GM19043 (cell line): ENCODE data around the gene APOH.
"Not testable (repeated sequence)": the region's sequence is repeated elsewhere in the genome, so short reads cannot be mapped to it uniquely, and the experiment has no call there.

ENCODE experiments used
- ATAC-seq: cut with Tn5 transposase; IDR thresholded peaks from one replicate; pipeline ENCODE4 v1.9.1; 2021; ENCODE audit warnings: low read depth; ENCODE audit not compliant: unreplicated experiment

The APOH gene, protein sequence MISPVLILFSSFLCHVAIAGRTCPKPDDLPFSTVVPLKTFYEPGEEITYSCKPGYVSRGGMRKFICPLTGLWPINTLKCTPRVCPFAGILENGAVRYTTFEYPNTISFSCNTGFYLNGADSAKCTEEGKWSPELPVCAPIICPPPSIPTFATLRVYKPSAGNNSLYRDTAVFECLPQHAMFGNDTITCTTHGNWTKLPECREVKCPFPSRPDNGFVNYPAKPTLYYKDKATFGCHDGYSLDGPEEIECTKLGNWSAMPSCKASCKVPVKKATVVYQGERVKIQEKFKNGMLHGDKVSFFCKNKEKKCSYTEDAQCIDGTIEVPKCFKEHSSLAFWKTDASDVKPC

DNA sequence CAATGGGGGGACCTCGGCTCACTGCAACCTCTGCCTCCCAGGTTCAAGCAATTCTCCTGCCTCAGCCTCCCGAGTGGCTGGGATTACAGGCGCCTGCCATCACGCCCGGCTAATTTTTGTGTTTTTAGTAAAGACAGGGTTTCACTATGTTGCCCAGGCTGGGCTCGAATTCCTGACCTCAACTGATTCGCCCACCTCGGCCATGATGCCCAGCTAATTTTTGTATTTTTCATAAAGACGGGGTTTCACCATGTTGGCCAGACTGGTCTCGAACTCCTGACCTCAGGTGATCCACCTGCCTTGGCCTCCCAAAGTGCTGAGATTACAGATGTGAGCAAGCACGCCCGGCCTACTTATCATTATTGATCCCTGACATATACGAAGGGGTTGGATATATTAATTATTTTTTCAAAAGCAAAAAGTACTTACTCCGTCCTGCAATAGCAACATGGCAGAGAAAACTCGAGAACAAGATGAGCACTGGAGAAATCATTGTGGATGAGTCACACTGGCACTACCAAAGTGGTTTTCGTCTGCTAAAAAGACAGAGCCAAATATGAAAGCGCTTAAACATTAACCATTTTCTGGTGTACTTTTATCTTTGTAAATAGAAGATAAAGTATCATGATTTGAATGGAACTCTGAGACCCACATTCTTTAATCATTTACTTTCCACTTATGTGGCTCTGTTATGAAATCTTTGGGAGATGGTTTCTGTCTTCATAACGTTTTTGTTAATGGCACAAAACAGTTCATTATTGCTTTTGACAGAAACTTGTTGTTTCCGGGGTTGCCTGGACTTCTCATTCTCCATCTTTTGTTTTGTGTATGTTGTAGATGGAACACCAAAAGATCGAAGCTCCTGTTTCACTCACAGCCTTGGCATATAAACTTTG, at the start of gene APOH:
Gene APOH (minus strand): TSS at position 529 of the 896 bp plus-strand sequence. CDS start 36 bp downstream, at position 493.
- ATAC-seq: no peak

DNA sequence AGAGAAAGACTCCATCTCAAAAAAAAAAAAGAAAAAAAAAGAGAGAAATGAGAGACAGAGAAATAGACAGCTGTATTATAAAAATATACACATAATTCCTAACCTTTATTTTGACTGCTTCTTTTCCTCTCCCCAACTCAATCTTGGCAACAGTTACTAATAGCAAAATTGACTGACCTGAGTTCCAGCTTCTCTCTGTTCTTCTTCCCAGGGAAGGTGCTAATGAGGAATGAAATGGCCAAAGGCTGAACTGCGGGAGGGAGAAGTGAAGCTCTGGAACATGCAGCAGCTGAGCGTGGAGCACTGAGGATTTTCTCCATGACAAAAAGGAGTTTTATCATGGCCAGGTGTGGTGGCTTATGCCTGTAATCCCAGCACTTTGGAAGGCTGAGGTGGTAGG, 48.0 kb upstream of the APOH start:
- ATAC-seq: no peak

DNA sequence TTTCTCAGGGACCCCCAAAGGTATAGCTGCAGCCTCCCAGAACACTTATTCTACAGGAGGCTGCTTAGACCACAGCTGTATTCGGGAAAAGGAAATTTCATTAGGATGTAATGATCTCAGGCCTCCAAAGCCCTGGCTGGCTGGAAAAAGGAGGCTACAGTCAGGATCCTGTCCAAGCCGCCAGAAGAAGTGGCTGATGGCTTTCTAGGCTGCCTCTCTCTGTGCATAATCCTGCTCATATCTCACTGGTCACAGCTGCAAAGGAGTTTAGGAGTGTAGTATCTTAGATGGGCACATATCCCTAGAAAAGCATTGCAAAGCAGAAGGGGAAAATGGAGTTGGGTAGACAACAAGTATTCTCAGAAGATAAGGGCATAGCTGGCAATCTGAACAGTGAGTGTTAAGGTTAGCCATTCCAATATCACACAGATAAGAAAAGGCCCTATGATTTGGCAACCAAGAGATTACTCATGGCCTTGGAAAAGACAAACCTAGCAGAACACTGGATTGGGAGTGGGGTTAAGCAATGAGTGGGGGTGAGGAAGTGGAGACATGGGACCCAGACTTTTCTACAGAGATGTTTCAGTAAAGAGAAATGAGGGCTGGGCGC, 47.2 kb upstream of the APOH start:
- no peak for ATAC-seq

DNA sequence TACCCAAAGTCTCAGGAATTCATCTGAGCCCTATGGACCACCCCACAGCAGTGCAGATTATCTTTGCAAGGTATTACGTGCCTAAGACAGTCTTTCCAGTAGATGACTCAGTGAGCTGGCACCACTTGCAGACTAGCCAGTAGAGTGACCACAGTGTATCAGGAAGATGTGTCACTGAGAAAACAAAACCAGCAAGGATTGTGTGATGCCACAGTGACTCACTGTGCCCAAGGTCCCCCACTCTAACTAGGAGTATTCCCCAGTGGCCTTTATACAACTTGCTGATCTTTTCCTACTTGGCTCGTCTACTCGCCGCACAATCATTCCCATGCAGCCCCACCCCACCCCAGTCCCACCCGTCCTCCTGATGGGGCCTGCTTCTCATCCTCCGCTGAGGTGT, 46.4 kb upstream of the APOH start:
- no peak for ATAC-seq

DNA sequence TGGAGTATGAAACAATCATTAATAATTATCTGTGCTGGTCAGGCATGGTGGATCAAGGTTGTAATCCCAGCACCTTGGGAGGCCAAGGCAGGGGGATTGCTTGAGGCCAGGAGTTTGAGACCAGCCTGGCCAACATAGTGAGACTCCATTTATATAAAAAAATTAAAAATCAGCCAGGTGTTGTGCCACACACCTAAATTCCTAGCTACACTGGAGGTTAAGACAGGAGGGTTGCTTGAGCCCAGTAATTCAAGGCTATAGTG, 44.3 kb upstream of the APOH start:
- no peak for ATAC-seq

DNA sequence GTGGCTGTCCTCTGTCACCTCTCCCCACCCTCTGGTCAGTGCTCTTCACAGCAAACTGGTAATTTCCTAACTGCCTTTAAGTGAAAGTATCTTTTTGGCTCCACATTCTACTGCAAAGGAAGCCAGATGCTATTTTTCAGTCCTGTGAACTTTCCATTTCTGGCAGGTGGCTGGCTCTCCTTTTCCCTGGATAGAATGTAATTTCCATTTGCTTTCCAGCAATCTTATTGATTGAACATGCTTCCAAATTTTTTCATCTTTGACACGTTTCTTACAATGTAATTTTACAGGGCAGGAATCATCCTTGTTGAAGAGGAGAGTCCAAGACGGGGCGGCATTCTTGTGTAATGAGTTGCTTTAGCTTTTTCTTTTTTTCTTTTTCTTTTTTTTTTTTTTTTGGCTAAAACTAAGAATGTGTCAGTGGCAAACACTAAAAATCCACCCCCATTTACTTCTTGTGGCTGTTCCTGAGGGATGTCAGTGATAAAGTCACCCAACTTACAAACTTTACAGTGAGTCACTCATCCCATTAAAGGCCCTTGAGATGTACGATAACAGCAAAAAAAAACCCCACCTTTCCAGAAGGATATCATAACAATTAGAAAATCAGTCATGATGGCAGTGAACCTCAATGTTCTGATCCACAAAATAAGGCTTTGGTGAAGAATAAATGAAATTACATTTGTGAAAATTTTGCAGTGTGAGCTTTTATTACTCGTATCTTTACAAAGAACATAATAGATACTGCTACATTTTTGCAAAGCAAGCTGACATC, 43.8 kb upstream of the APOH start:
- ATAC-seq: no peak

DNA sequence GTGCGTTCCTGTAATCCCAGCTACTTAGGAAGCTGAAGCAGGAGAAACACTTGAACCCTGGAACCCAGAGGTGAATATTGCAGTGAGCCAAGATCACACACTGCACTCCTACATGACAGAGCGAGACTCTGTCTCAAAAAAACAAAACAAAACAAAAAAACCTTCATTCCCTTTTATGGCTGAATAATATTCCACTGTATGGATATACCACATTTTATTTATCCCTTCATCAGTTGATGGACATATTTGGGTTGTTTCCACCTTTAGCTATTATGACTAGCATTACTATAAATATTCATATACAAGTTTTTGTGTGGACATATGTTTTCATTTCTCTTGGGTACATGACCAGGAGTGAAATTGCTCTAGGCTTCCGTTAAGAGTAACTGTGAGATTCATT, 42.3 kb upstream of the APOH start:
- no peak for ATAC-seq

DNA sequence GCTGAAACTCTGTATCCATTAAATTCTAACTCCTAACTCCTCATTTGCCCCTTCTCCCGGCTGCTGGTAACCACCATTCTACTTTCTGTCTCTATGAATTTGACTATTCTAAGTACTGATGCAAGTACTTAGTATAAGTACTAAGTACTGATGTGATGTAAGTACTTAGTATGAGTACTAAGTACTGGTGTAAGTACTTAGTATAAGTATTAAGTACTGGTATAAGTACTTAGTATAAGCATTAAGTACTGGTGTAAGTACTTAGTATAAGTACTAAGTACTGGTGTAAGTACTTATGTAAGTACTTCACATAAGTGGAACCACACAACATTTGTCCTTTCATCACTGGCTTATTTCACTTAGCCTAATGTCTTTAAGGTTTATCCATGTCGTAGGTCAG, 40.9 kb upstream of the APOH start:
- ATAC-seq: no peak

DNA sequence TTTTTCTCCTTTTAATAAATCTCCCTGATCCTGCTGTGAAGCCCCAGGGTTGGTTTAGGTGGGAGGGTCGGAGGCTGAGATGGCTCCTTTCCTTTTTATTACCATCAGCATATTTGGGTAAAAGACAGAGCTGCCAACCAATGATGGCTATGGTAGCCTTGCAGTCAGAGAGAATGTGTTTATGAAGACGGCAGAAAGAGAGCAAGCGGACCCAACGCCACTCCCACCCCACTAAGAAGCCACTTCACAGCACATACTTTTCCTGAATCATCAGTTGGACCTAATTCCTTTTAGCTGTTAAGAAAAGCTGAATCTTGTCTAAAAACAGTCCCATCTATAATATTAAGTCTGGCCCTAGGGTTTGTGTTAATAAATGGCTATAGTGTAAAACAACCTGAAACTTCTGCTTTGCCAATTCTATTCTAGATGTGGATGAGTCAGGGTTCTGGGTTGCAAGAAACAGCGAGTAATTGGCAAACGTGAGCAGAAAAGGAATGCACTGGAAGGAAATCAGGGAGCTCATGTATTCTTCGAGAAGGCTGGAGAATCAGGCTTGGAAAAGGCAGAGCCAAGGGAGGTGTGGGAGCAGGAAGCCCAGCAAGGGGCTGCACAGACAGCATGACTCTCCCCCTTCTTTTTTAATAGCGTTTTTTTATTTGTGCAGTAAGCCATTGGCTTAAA, 39.2 kb upstream of the APOH start:
- ATAC-seq: no peak

DNA sequence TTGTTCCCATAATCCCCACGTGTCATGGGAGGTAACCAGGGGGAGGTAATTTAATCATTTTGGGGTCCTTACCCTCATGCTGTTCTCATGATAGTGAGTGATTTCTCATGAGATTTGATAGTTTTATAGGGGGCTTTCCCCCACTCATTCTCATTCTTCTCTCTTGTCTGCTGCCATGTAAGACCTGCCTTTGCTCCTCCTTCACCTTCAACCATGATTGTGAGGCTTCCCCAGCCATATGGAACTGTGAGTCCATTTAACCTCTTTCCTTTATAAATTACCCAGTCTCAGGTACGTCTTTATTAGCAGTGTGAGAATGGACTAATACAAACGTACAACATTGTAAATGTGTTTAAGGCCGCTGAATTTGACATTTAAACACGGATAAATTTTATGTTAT, 35.5 kb upstream of the APOH start:
- no peak for ATAC-seq

DNA sequence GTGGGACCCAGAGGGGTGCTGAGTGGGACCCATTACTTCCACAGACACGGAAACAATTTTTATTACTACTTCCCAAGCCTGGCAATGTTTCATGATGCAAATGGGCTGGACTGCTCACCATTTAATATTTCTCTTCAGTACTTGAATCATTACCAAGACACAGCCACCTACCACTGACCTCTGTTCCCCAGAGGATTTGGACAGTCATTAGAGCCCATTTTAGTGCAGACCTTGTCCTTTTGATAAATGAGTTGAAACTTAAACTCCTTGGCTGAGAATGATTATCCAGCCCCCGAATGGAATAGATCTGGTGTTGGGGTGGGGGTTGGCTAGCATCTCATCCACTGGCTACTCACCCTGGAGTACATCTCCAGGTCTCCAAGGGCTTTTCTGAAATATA, 33.6 kb upstream of the APOH start:
- ATAC-seq: no peak

DNA sequence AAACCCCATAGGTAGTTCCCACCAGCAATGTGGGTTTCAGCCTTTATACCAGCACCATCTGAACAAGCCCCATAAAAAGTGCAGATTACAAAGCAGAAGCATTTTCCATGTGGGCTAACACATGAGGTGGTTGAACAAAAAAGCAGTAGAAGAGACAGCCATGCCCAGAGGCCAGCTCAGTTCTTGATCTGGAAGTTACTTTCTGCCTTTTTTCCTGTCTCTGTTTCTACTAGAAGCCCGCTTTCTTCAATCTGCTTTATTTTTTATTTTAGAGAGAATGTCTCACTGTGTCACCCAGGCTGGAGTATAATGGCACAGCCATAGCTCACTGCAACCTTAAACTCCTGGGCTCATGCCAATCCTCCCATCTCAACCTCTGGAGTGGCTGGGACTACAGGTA, 31.5 kb upstream of the APOH start:
- no peak for ATAC-seq

DNA sequence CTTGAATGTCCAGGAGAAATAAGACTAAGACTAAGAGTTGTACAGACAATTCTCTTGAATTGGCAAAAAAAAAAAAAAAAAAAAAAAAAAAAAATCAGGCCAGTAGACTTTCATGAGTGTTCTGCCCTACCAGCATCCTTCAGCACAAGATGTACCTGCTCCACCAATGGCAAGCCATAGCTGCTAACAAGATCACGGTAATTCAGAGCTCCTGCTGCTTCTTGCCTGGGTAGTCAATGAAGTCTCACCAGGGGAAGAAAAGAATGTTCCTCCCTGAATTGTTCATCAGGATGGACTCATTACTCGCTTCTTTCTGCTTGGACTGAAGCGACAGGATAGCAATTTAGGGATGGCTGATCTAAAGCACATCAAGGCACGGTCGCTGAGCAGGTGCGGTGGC, 31.1 kb upstream of the APOH start:
- ATAC-seq: no peak

DNA sequence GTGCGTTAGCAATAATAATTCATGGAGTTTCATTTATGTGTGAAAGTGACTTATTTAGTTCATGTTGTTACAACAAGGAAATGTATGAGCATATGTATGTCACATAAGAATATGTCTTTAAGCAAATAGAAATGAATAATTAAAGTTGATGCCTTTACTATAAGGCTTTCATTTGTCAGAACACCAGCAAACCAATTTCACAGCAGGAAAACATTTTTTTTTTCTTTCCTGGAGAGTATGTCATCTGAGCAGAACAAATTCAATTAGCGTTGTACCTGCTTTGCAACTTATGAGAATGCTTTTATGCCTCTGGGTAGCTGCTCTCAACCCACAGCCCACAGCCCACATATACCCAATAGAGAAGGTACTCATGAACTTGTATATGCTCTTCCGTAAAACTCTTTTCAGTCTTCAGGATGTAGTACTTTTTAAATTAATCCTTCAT, 26.3 kb upstream of the APOH start:
- ATAC-seq: no peak

DNA sequence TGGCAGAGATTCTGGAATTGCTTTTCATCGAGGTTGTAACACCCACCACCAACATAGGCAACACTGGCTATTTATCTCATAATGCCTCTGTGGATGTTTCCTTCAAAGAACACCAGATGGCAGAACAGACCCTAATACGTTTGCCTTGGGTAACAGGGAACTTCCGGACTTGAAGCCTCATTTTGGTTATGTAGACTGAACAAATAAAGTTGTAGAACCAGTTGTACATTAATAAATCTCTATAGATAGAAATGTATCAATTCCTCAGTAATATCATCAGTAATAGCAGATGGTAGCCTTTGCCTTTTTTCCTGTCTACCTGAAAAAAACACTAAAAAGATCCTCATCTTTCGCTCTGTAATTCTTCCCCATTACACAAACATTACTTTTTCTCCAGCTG, 25.9 kb upstream of the APOH start:
- peak; percentile 63 for ATAC-seq

DNA sequence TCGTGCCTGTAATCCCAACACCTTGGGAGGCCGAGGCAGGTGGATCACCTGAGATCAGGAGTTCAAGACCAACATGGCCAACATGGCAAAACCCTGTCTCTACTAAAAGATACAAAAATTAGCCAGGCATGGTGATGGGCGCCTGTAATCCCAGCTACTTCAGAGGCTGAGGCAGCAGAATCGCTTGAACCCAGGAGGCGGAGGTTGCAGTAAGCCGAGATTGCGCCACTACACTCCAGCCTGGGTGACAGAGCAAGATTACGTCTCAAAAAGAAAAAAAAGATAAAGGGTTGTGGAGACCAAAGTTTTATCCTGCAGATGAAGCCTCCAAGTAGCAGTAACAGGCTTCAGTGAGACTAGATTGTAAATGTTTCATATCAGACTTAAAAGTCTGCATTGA, 24.2 kb upstream of the APOH start:
- not testable (repeated sequence) for ATAC-seq

DNA sequence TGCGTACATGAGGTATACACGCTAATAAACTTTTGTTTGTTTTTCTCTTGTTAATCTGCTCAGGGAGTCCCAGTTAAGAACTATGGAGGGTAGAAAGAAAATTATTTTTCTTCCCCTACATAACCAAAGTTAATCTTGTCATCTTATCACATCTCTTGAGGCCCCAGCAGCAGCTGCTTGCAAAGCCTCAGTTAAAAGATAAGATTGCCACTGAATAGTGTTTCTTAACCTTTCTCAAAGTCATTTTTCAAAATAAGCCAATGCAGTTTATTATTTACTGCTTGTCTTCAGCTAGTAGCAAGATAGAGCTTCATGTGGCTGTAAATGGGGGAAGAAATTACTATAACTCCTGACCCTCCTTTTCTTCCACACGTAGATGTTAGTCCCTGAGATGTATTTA, 21.5 kb upstream of the APOH start:
- ATAC-seq: no peak

DNA sequence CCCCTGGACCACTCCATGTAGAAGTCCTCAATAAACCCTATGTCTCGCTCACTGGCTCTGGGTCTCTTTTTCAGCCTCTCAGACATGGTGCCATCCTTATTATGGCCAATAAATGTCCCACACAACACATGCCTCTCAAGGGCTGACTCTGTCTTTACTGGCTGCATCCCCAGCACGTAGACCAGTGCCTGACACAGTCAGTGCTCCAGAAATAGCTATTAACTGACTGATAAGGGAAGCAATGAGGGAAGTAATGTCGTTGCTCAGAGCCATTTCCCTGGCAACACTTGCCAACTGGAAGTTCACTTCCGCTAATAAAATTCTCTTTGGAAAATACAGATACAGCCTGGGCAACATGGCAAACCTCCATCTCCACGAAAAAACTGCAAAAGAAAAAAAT, 19.1 kb upstream of the APOH start:
- ATAC-seq: no peak

DNA sequence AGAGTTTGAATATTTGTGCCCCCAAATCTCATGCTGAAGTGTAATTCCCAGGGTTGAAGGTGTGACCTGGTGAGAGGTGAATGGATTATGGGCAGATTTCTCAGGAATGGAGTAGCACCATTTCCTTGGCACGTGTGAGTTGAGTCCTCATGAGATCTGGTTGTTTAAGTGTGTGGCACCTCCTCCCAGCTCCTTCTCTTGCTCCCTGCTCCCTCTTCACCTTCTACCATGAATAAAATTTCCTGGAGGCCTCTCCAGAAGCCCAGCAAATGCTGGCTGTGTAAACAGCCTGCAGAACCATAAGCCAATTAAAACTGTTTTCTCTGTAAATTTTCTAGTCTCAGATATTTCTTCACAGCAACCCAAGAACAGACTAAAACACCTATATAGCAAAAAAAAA, 12.6 kb upstream of the APOH start:
- ATAC-seq: no peak

DNA sequence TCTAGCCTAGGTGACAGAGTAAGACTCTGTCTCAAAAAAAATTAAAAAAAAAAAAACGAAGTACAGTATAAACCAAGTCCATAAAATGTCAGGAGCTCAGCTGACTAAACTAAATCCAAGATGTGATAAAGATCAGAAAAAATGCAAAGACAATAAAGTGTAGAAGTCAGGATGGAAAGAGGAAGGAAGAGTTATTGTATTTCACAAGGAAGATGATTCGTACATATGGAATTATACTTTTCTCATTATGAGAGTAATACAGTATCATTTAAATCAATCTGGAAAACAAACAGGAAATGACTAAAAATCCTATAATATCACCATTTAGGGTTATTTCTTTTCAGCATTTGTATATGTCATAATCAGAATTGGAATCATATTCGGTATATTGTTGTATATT, 11.4 kb upstream of the APOH start:
- no peak for ATAC-seq
